Right ventricle myocardium superior (tissue), 1 donor: Measurements from ENCODE around the gene MCEE. TPM values are rescaled to one million over a fixed set of nuclear protein-coding genes. Genes with fewer than 3 reads are reported as not detected.

ENCODE experiments used
- ATAC-seq: fragments of 200-7000 bp; cut with Tn5 transposase; one replicate; pipeline ENCODE4 v1.9.1; 2020; ENCODE audit warnings: mild to moderate bottlenecking; ENCODE audit not compliant: poor library complexity
- DNase-seq: peaks from one replicate; pipeline ENCODE4 v3.0.0-alpha.2; 2020
- intact Hi-C: fragments of 100-400 bp; cut with DNase I; formaldehyde crosslinking; loops from one replicate; pipeline ENCODE4 v1.11.2; 2022
- total RNA-seq: library from RNA; stranded (reverse); fragmentation: NEBNext Ultra II Directional; extraction: Animal tissue kit (Norgen Biotek cat#: 25700); gene quantifications from one replicate; pipeline ENCODE4 v1.2.1, GENCODE V29; 2021
- donor health status: DM: no; HTN: yes; CAD: no; lungs with severe emphysema.

The MCEE gene
- total RNA-seq, 1 donor from 2014 or later: 38.3 TPM

- no peak for ATAC-seq
- DNase-seq: no peak
- intact Hi-C loops: no loop called here
Measured at GRCh38 chr2:71064754-71065621, 65.0 kb downstream of the MCEE start.

GRCh38 chr2:71064110-71064611, 65.9 kb downstream of the MCEE start:
- no peak for ATAC-seq
- no peak for DNase-seq
- intact Hi-C loops: no loop called here

GRCh38 chr2:71063216-71063615, 66.8 kb downstream of the MCEE start:
- intact Hi-C loops: no loop called here
- no peak for DNase-seq

GRCh38 chr2:71060871-71061270, 69.2 kb downstream of the MCEE start:
- ATAC-seq: no peak
- intact Hi-C loops: no loop called here
- no peak for DNase-seq

More at GRCh38 chr2:71063216-71063615, 66.8 kb downstream of the MCEE start:
- ATAC-seq: no peak

- DNase-seq: no peak
- intact Hi-C loops: no loop called here
- no peak for ATAC-seq
Measured at GRCh38 chr2:71060211-71060610, 69.8 kb downstream of the MCEE start.

Other genes with a start within 250 kb of the MCEE start
- 0.19 TPM for gene VAX2, start 229.7 kb downstream of the MCEE start, total RNA-seq
- gene ATP6V1B1, start 194.3 kb downstream of the MCEE start, total RNA-seq: 0.43 TPM
- gene ANKRD53, start 151.6 kb downstream of the MCEE start, total RNA-seq: 0.30 TPM
- 56.3 TPM for gene TEX261, start 135.4 kb downstream of the MCEE start, total RNA-seq
- gene NAGK, start 61.6 kb downstream of the MCEE start, total RNA-seq: 45.1 TPM
- gene MPHOSPH10, start 405 bp upstream of the MCEE start, total RNA-seq: 21.0 TPM
- 69.7 TPM for gene PAIP2B, start 96.9 kb upstream of the MCEE start, total RNA-seq
- gene ZNF638, start 201.6 kb upstream of the MCEE start, total RNA-seq: 91.9 TPM